Spleen (tissue), 11 donors: ENCODE data around the gene CRK. TPM values are rescaled to one million over a fixed set of nuclear protein-coding genes. Genes with fewer than 3 reads are reported as not detected.
"Not testable (repeated sequence)": the region's sequence is repeated elsewhere in the genome, so short reads cannot be mapped to it uniquely, and the experiment has no call there.

Source experiments
- DNase-seq: peaks from one replicate; pipeline ENCODE4 v3.0.0-alpha.2; 2020
- H3K27ac ChIP-seq, 8 donors: fragments of 200-600 bp; sonication (generic) in 7 of 8; 1 replicate in 4 of 8; 2 replicates in 4 of 8; pipeline versions ENCODE4 v1.5.0 to v1.8.0; 2016 to 2021; ENCODE audit warnings: inconsistent platforms in 4 of 8, mild to moderate bottlenecking in 4 of 8, moderate library complexity in 1 of 8
- H3K27me3 ChIP-seq, 7 donors: fragments of 200-600 bp; sonication (generic) in 6 of 7; replicated peaks in 1 of 7; 1 replicate in 4 of 7; 2 replicates in 3 of 7; pipeline versions ENCODE4 v1.5.0 to v1.8.0; 2016 to 2021; ENCODE audit warnings: inconsistent platforms in 3 of 7, mild to moderate bottlenecking in 1 of 7
- H3K36me3 ChIP-seq, 6 donors: fragments of 200-600 bp; sonication (generic) in 5 of 6; 1 replicate in 4 of 6; 2 replicates in 2 of 6; pipeline versions ENCODE4 v1.5.0 to v1.8.0; 2016 to 2021; ENCODE audit warnings: inconsistent platforms in 2 of 6
- H3K4me1 ChIP-seq, 6 donors: fragments of 200-600 bp; sonication (generic) in 5 of 6; 1 replicate in 3 of 6; 2 replicates in 3 of 6; pipeline versions ENCODE4 v1.5.0 to v1.8.0; 2016 to 2021; ENCODE audit warnings: inconsistent platforms in 3 of 6
- H3K4me3 ChIP-seq, 8 donors: fragments of 200-600 bp; sonication (generic) in 7 of 8; 1 replicate in 4 of 8; 2 replicates in 4 of 8; pipeline versions ENCODE4 v1.5.0 to v1.8.0; 2016 to 2021; ENCODE audit warnings: inconsistent platforms in 4 of 8, mild to moderate bottlenecking in 4 of 8, moderate library complexity in 2 of 8
- H3K9me3 ChIP-seq, 8 donors: fragments of 200-600 bp; sonication (generic) in 7 of 8; 1 replicate in 4 of 8; 2 replicates in 4 of 8; pipeline versions ENCODE4 v1.5.0 to v1.8.0; 2016 to 2021; ENCODE audit warnings: inconsistent platforms in 4 of 8
- CTCF ChIP-seq, 11 experiments: fragments of 200-600 bp in 7 of 11; fragments of 450-650 bp in 4 of 11; sonication (generic) in 4 of 11; IDR thresholded peaks in 8 of 11; conservative IDR thresholded peaks in 3 of 11; 1 replicate in 7 of 11; 2 replicates in 4 of 11; pipeline versions ENCODE4 v1.4.0 to v1.8.0; 2016 to 2021; ENCODE audit warnings: antibody characterized with exemption in 11 of 11, inconsistent platforms in 4 of 11, mild to moderate bottlenecking in 1 of 11
- POLR2A ChIP-seq, 3 donors: fragments of 450-650 bp; IDR thresholded peaks; one replicate each; pipeline ENCODE4 v1.5.1; 2017; ENCODE audit warnings: antibody characterized with exemption in 3 of 3, mild to moderate bottlenecking in 1 of 3
- POLR2AphosphoS5 ChIP-seq, 3 donors: sonication (generic); formaldehyde crosslinking; IDR thresholded peaks; one replicate each; pipeline ENCODE4 v1.5.1; 2017; ENCODE audit warnings: antibody characterized with exemption in 3 of 3
- WGBS, 5 donors: extraction: QIAGEN DNeasy Blood & Tissue Kit in 3 of 5; methylation state at CpG; one replicate each; pipeline versions ENCODE4 v1.1.5 to v1.1.7; 2013 to 2018; 5-methylcytosine and 5-hydroxymethylcytosine counted together
- intact Hi-C: fragments of 100-400 bp; cut with DNase I; formaldehyde crosslinking; loops from one replicate; pipeline ENCODE4 v1.15.0; 2023; ENCODE audit warnings: low total_unique reads
- polyA plus RNA-seq, 3 donors: library from polyadenylated mRNA; stranded (reverse); fragments of 200-250 nt; gene quantifications; one replicate each; pipeline ENCODE4 v1.2.1, GENCODE V29; 2013
- total RNA-seq, 7 donors: library from RNA; depleted of rRNA in 3 of 7; stranded (reverse); fragments of >200 nt in 3 of 7; fragmentation: NEBNext Ultra II Directional in 4 of 7; extraction: Animal tissue kit (Norgen Biotek cat#: 25700) in 4 of 7; gene quantifications; one replicate each; pipeline versions ENCODE4 v1.1.0 to v1.2.1, GENCODE V29; 2016 to 2021
- donor health status: healthy with polysubstance abuse.
- donor health status: DM: no; HTN: no; CAD: no; lungs with moderate emphysema.
- donor health status: DM: no; HTN: no; CAD: no.
- donor health status: Bipolar disorder and iron deficiency.
- donor health status: healthy.
- donor health status: DM: no; HTN: no; CAD: no.
- donor health status: DM: yes; HTN: yes; CAD: no.

CRK gene
- total and polyA plus RNA-seq, 10 donors, result 11.7 to 54.6 (median 43.4) TPM

GRCh38 chr17:1391577-1391976 lies 64.5 kb downstream of the CRK start:
- Histone ChIP-seq H3K27ac (peak overlapping the region in 2 of 8 donors; percentile 38 to 58), H3K9me3 (no peaks in the 10 kb centered on the region), H3K27me3 (no peaks in the 10 kb centered on the region), H3K4me1 (peaks cover 75 to 100% (median 97%) of the 10 kb centered on the region in 6 donors), H3K36me3 (peaks cover 0 to 33% (median 0%) of the 10 kb centered on the region in 6 donors), H3K4me3 (no peak overlapping the region)
- 87 to 93% (median 91%) methylated on average over 9 of the region's 9 CpGs for WGBS, 5 donors
- intact Hi-C loops, result no loop called here
- DNase-seq, result peak; percentile 33
- no peak for TF ChIP-seq POLR2AphosphoS5 (IDR thresholded peaks at IDR 0.05)
- no peak for TF ChIP-seq POLR2A (IDR thresholded peaks at IDR 0.05)
- no peak for TF ChIP-seq CTCF (IDR thresholded peaks at IDR 0.05 in 8 of 11, conservative IDR thresholded peaks at IDR 0.05 in 3 of 11)

DNA sequence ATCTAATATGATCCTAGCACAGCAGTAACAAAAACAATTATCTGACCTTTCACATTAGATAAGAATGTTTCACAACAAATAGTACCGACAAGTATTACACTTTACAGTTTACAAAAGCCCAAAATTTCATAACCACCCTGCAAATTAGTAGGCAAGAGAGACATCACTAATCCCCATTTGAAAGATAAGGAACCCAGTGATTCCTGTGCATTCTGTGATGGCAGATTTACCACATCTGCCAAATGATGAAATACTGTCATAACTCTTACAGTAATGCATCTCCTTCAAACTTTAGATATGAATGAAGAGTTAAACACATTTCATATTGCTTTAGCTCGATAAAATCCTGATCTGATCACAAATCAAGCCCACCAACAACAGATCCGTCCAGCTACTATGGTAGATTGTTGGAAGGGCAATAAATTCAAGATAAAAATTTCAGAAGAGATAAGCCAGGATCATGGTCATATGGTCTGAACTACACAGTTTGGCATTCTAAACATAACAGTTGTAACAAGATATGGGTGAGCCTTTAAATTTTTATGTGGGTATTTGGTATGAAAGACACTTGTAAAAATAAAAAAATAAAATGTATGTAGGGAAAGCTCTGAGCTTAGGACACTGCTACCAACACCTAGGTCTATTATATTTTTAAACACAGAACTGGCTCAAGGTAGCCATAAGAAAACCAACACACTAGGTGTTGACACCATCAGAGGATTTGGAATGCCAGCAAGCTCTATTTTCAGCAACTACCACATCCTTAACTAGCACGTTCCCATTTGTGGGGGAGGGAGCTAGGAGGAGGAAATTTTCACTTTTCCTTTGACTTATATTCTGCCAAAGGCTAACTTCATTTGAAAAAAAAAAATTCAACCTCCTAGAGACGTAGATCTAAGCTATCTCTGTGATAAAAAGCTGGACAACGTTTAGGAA lies 65.3 kb downstream of the CRK start:
- Histone ChIP-seq H3K27me3 (no peaks in the 10 kb centered on the region), H3K9me3 (no peaks in the 10 kb centered on the region), H3K36me3 (peaks cover 0 to 24% (median 0%) of the 10 kb centered on the region in 6 donors), H3K4me1 (peaks cover 69 to 100% (median 97%) of the 10 kb centered on the region in 6 donors), H3K27ac (peak overlapping the region in 6 of 8 donors; percentile 26 to 58 (median 38)), H3K4me3 (peak overlapping the region in 1 of 8 donors; percentile 7)
- no peak for DNase-seq
- intact Hi-C loops, result no loop called here
- WGBS, 5 donors, result 26 to 44% (median 30%) methylated on average over 6 of the region's 6 CpGs
- TF ChIP-seq POLR2A (IDR thresholded peaks at IDR 0.05) (no peak), POLR2AphosphoS5 (IDR thresholded peaks at IDR 0.05) (no peak), CTCF (IDR thresholded peaks at IDR 0.05 in 8 of 11, conservative IDR thresholded peaks at IDR 0.05 in 3 of 11) (no peak)

- H3K27ac ChIP-seq, result peak overlapping the region in 4 of 8 donors; percentile 9 to 57 (median 43)
Observed at GRCh38 chr17:1387490-1388227, 68.4 kb downstream of the CRK start.

GRCh38 chr17:1386675-1387190 lies 69.3 kb downstream of the CRK start:
- H3K9me3 ChIP-seq, intact Hi-C loops, DNase-seq, H3K27me3 ChIP-seq, H3K4me3 ChIP-seq: not testable (repeated sequence)
- 72 to 88% (median 75%) methylated on average over 8 of the region's 8 CpGs for whole genome bisulfite sequencing, 5 donors
- Histone ChIP-seq H3K4me1 (peaks cover 60 to 100% (median 98%) of the 10 kb centered on the region in 6 donors), H3K27ac (peak overlapping the region in 5 of 8 donors; percentile 3 to 57 (median 31)), H3K36me3 (peaks cover 0 to 23% (median 0%) of the 10 kb centered on the region in 6 donors)

More at GRCh38 chr17:1387490-1388227, 68.4 kb downstream of the CRK start:
- intact Hi-C loops, H3K9me3 ChIP-seq, H3K27me3 ChIP-seq, H3K4me3 ChIP-seq, DNase-seq: not testable (repeated sequence)
- 70 to 80% (median 72%) methylated on average over 20 to 22 of the region's 22 CpGs for WGBS, 5 donors
- Histone ChIP-seq H3K36me3 (peaks cover 0 to 20% (median 0%) of the 10 kb centered on the region in 6 donors), H3K4me1 (peaks cover 66 to 100% (median 98%) of the 10 kb centered on the region in 6 donors)
